GM12864 (cell line): Measurements from ENCODE around the gene SMOC2.

Source experiments
- DNase-seq: peaks from one replicate; pipeline ENCODE4 v3.0.0-alpha.2; 2011; ENCODE audit warnings: low read depth
- H3K4me3 ChIP-seq: 2 replicates; pipeline ENCODE4 v1.5.1; 2011; ENCODE audit warnings: mild to moderate bottlenecking, low read depth, low read length, control low read depth
- CTCF ChIP-seq: IDR thresholded peaks from 2 replicates; pipeline ENCODE4 v1.5.1; 2011; ENCODE audit warnings: low read depth, mild to moderate bottlenecking, moderate library complexity, low read length, control low read depth, inconsistent platforms; ENCODE audit errors: missing control alignments

Gene SMOC2

GRCh38 chr6:168468045-168468444 lies 27.1 kb downstream of the SMOC2 start:
- TF ChIP-seq CTCF = no peak
- no peak overlapping the region for H3K4me3 ChIP-seq
- no peak for DNase-seq

GRCh38 chr6:168469521-168469920 lies 28.5 kb downstream of the SMOC2 start:
- TF ChIP-seq CTCF = no peak
- DNase-seq = no peak
- no peak overlapping the region for H3K4me3 ChIP-seq

GRCh38 chr6:168469926-168470325 lies 28.9 kb downstream of the SMOC2 start:
- no peak overlapping the region for H3K4me3 ChIP-seq
- no peak for DNase-seq
- no peak for TF ChIP-seq CTCF

- no peak for DNase-seq
- TF ChIP-seq CTCF = no peak
- H3K4me3 ChIP-seq = no peak overlapping the region
Measured at GRCh38 chr6:168472363-168472762, 31.4 kb downstream of the SMOC2 start.

- no peak overlapping the region for H3K4me3 ChIP-seq
- TF ChIP-seq CTCF = no peak
- no peak for DNase-seq
Measured at GRCh38 chr6:168473197-168473596, 32.2 kb downstream of the SMOC2 start.

- no peak for TF ChIP-seq CTCF
- DNase-seq = no peak
- no peak overlapping the region for H3K4me3 ChIP-seq
Measured at GRCh38 chr6:168475188-168476013, 34.4 kb downstream of the SMOC2 start.

GRCh38 chr6:168479421-168479820 lies 38.4 kb downstream of the SMOC2 start:
- no peak for TF ChIP-seq CTCF
- no peak for DNase-seq

More at GRCh38 chr6:168479421-168479820, 38.4 kb downstream of the SMOC2 start:
- H3K4me3 ChIP-seq = no peak overlapping the region
